ENCODE measurements around the gene TMEM131.

- no peak for TF ChIP-seq CTCF (IDR thresholded peaks at IDR 0.05)
- no peak for TF ChIP-seq POLR2A (IDR thresholded peaks at IDR 0.05)
These were observed 33.4 kb upstream of the TMEM131 start for GRCh38 chr2:98028931-98029717.

Measured in testis (tissue), 2 donors.